Hepatocyte (in vitro differentiated cells): Measurements from ENCODE around the gene TTC33. TPM values are rescaled to one million over a fixed set of nuclear protein-coding genes. Genes with fewer than 3 reads are reported as not detected.

Experiments used
- DNase-seq: peaks from one replicate; pipeline ENCODE4 v3.0.0-alpha.2; 2016; ENCODE audit warnings: low spot score
- H2AFZ ChIP-seq: fragments of 200-600 bp; sonication (generic); 2 replicates; pipeline ENCODE4 v1.6.0; 2016; ENCODE audit warnings: antibody characterized with exemption, mild to moderate bottlenecking
- H3K27ac ChIP-seq: fragments of 200-600 bp; sonication (generic); 2 replicates; pipeline ENCODE4 v1.5.1; 2016; ENCODE audit warnings: mild to moderate bottlenecking
- H3K27me3 ChIP-seq: fragments of 200-600 bp; sonication (generic); 2 replicates; pipeline ENCODE4 v1.6.1; 2016
- H3K36me3 ChIP-seq: fragments of 200-600 bp; sonication (generic); replicated peaks from 2 replicates; pipeline ENCODE4 v1.5.1; 2016; ENCODE audit warnings: low read depth; ENCODE audit not compliant: insufficient read depth
- H3K4me1 ChIP-seq: fragments of 200-600 bp; sonication (generic); 2 replicates; pipeline ENCODE4 v1.5.1; 2016; ENCODE audit warnings: mild to moderate bottlenecking, moderate library complexity; ENCODE audit not compliant: insufficient read depth
- H3K4me2 ChIP-seq: fragments of 200-600 bp; sonication (generic); 2 replicates; pipeline ENCODE4 v1.6.0; 2016
- H3K4me3 ChIP-seq: fragments of 200-600 bp; sonication (generic); 2 replicates; pipeline ENCODE4 v1.5.1; 2016; ENCODE audit warnings: mild to moderate bottlenecking
- H3K79me2 ChIP-seq: fragments of 200-600 bp; sonication (generic); 2 replicates; pipeline ENCODE4 v1.6.0; 2017; ENCODE audit warnings: mild to moderate bottlenecking
- H3K9me2 ChIP-seq: fragments of 200-600 bp; sonication (generic); replicated peaks from 2 replicates; pipeline ENCODE4 v1.6.0; 2017; ENCODE audit warnings: mild to moderate bottlenecking; ENCODE audit not compliant: insufficient read depth
- H3K9me3 ChIP-seq: fragments of 200-600 bp; sonication (generic); 2 replicates; pipeline ENCODE4 v1.5.1; 2016; ENCODE audit warnings: low read depth, mild to moderate bottlenecking
- H4K20me1 ChIP-seq: fragments of 200-600 bp; sonication (generic); 2 replicates; pipeline ENCODE4 v1.6.0; 2016; ENCODE audit warnings: mild to moderate bottlenecking; ENCODE audit not compliant: insufficient read depth, poor library complexity, severe bottlenecking
- CTCF ChIP-seq: fragments of 200-600 bp; sonication (generic); IDR thresholded peaks from 2 replicates; pipeline ENCODE4 v1.5.1; 2016; ENCODE audit warnings: antibody characterized with exemption, mild to moderate bottlenecking; ENCODE audit not compliant: poor library complexity
- EZH2 ChIP-seq: fragments of 200-600 bp; sonication (generic); IDR thresholded peaks from 2 replicates; pipeline ENCODE4 v1.6.1; 2016; ENCODE audit warnings: antibody characterized with exemption, mild to moderate bottlenecking, borderline replicate concordance
- EZH2phosphoT487 ChIP-seq: fragments of 200-600 bp; sonication (generic); IDR thresholded peaks from one replicate; pipeline ENCODE4 v1.6.1; 2018; ENCODE audit warnings: antibody characterized with exemption, mild to moderate bottlenecking, low read depth, moderate library complexity; ENCODE audit not compliant: unreplicated experiment, severe bottlenecking
- WGBS: methylation state at CpG from one replicate; pipeline ENCODE4 v1.1.6; 2016; ENCODE audit warnings: low lambda C conversion rate; ENCODE audit errors: missing lambda C conversion rate; 5-methylcytosine and 5-hydroxymethylcytosine counted together
- polyA plus RNA-seq: library from polyadenylated mRNA; unstranded; fragments of >200 nt; fragmentation: Nextera tagmentation; extraction: Ambion mirVana; gene quantifications from 2 replicates; pipeline ENCODE4 v1.2.1, GENCODE V29; 2016
- total RNA-seq: library from RNA; depleted of rRNA; stranded (reverse); fragments of >200 nt; gene quantifications from 2 replicates; pipeline ENCODE4 v1.2.3, GENCODE V29; 2014

The TTC33 gene
- total and polyA plus RNA-seq, 2 experiments from 2014 or later: 5.6 to 19.3 TPM

GRCh38 chr5:40652441-40653220 lies 103.1 kb downstream of the TTC33 start:
- Histone ChIP-seq H3K9me3 (no peaks in the 10 kb centered on the region), H3K79me2 (no peaks in the 10 kb centered on the region), H3K27ac (no peak overlapping the region), H2AFZ (no peak overlapping the region), H3K27me3 (no peaks in the 10 kb centered on the region), H3K4me1 (no peaks in the 10 kb centered on the region), H3K36me3 (no peaks in the 10 kb centered on the region), H4K20me1 (no peaks in the 10 kb centered on the region), H3K9me2 (no peaks in the 10 kb centered on the region), H3K4me2 (no peak overlapping the region), H3K4me3 (no peak overlapping the region)
- no peak for DNase-seq
- TF ChIP-seq EZH2phosphoT487 (no peak), EZH2 (no peak), CTCF (no peak)
- WGBS: 81% methylated on average over 8 of the region's 8 CpGs

GRCh38 chr5:40651201-40651600 lies 104.6 kb downstream of the TTC33 start:
- H3K36me3 ChIP-seq: no peaks in the 10 kb centered on the region
- H3K9me2 ChIP-seq: no peaks in the 10 kb centered on the region
- H3K27me3 ChIP-seq: no peaks in the 10 kb centered on the region
- H4K20me1 ChIP-seq: no peaks in the 10 kb centered on the region
- no peaks in the 10 kb centered on the region for H3K4me1 ChIP-seq
- WGBS: 86% methylated on average over 3 of the region's 3 CpGs
- H3K79me2 ChIP-seq: no peaks in the 10 kb centered on the region
- H3K4me3 ChIP-seq: no peak overlapping the region
- no peak overlapping the region for H2AFZ ChIP-seq
- H3K4me2 ChIP-seq: no peak overlapping the region
- TF ChIP-seq CTCF: no peak
- no peak for TF ChIP-seq EZH2phosphoT487
- TF ChIP-seq EZH2: no peak
- no peaks in the 10 kb centered on the region for H3K9me3 ChIP-seq
- H3K27ac ChIP-seq: no peak overlapping the region
- DNase-seq: no peak

GRCh38 chr5:40649463-40650030 lies 106.2 kb downstream of the TTC33 start:
- H3K4me1 ChIP-seq: no peaks in the 10 kb centered on the region
- no peaks in the 10 kb centered on the region for H4K20me1 ChIP-seq
- WGBS: 91% methylated on average over 4 of the region's 4 CpGs
- no peaks in the 10 kb centered on the region for H3K9me3 ChIP-seq
- H2AFZ ChIP-seq: no peak overlapping the region
- no peak for TF ChIP-seq EZH2
- no peak for TF ChIP-seq CTCF
- no peak for TF ChIP-seq EZH2phosphoT487
- no peaks in the 10 kb centered on the region for H3K27me3 ChIP-seq
- H3K4me2 ChIP-seq: no peak overlapping the region
- H3K79me2 ChIP-seq: no peaks in the 10 kb centered on the region
- no peaks in the 10 kb centered on the region for H3K36me3 ChIP-seq
- no peak overlapping the region for H3K27ac ChIP-seq
- no peak for DNase-seq
- no peak overlapping the region for H3K4me3 ChIP-seq
- H3K9me2 ChIP-seq: no peaks in the 10 kb centered on the region
